HG03354 (cell line): Measurements from ENCODE around the gene FARS2.

Source experiments
- ATAC-seq: cut with Tn5 transposase; IDR thresholded peaks from one replicate; pipeline ENCODE4 v1.9.1; 2021; ENCODE audit warnings: mild to moderate bottlenecking; ENCODE audit not compliant: unreplicated experiment, poor library complexity, severe bottlenecking

Gene FARS2

GRCh38 chr6:5248302-5249098, 12.8 kb upstream of the FARS2 start:
- no peak for ATAC-seq

GRCh38 chr6:5249451-5250122, 11.7 kb upstream of the FARS2 start:
- no peak for ATAC-seq

GRCh38 chr6:5250451-5250850, 10.9 kb upstream of the FARS2 start:
- no peak for ATAC-seq

GRCh38 chr6:5250911-5251310, 10.4 kb upstream of the FARS2 start:
- no peak for ATAC-seq

- no peak for ATAC-seq
Observed at GRCh38 chr6:5256952-5257351, 4.4 kb upstream of the FARS2 start.

GRCh38 chr6:5257400-5257799, 3.9 kb upstream of the FARS2 start:
- ATAC-seq, result no peak

GRCh38 chr6:5259428-5259827, 1.9 kb upstream of the FARS2 start:
- no peak for ATAC-seq

- ATAC-seq, result peak; percentile 79
Observed at GRCh38 chr6:5260111-5260620, 1.1 kb upstream of the FARS2 start.

- ATAC-seq, result no peak
Observed at GRCh38 chr6:5261545-5262109, 314 bp downstream of the FARS2 start.

- no peak for ATAC-seq
Observed at GRCh38 chr6:5266423-5266822, 5.1 kb downstream of the FARS2 start.

- no peak for ATAC-seq
Observed at GRCh38 chr6:5270093-5270680, 8.9 kb downstream of the FARS2 start.

GRCh38 chr6:5271926-5272325, 10.6 kb downstream of the FARS2 start:
- no peak for ATAC-seq

- no peak for ATAC-seq
Observed at GRCh38 chr6:5274231-5274630, 12.9 kb downstream of the FARS2 start.

- no peak for ATAC-seq
Observed at GRCh38 chr6:5275497-5275896, 14.2 kb downstream of the FARS2 start.

- no peak for ATAC-seq
Observed at GRCh38 chr6:5276581-5276980, 15.3 kb downstream of the FARS2 start.

GRCh38 chr6:5277589-5277988, 16.3 kb downstream of the FARS2 start:
- ATAC-seq, result no peak

GRCh38 chr6:5278047-5278446, 16.7 kb downstream of the FARS2 start:
- no peak for ATAC-seq

GRCh38 chr6:5278565-5279120, 17.3 kb downstream of the FARS2 start:
- no peak for ATAC-seq

GRCh38 chr6:5279891-5280338, 18.6 kb downstream of the FARS2 start:
- no peak for ATAC-seq

- no peak for ATAC-seq
Observed at GRCh38 chr6:5280920-5281319, 19.6 kb downstream of the FARS2 start.
